Right cardiac atrium (tissue), 5 donors: ENCODE data around the gene LARP4. TPM values are rescaled to one million over a fixed set of nuclear protein-coding genes. Genes with fewer than 3 reads are reported as not detected.
A peak's percentile ranks its signal among the peaks of the same experiment; 100 is the strongest.
"Not testable (repeated sequence)": the region's sequence is repeated elsewhere in the genome, so short reads cannot be mapped to it uniquely, and the experiment has no call there.

Experiments
- ATAC-seq, 2 donors: fragments of 200-7000 bp; cut with Tn5 transposase; one replicate each; pipeline versions ENCODE4 v1.8.0 to v1.9.1; 2020; ENCODE audit warnings: moderate library complexity in 2 of 2, mild to moderate bottlenecking in 1 of 2
- DNase-seq, 3 donors: peaks; one replicate each; pipeline ENCODE4 v3.0.0-alpha.2; 2020
- H3K27ac ChIP-seq: one replicate; pipeline ENCODE4 v1.5.1; 2013; ENCODE audit warnings: mild to moderate bottlenecking, low read length, control low read depth, moderate library complexity
- H3K27me3 ChIP-seq: one replicate; pipeline ENCODE4 v1.6.1; 2013; ENCODE audit not compliant: control insufficient read depth, insufficient read depth
- H3K4me1 ChIP-seq: one replicate; pipeline ENCODE4 v1.6.1; 2013; ENCODE audit warnings: low read length; ENCODE audit not compliant: control insufficient read depth, insufficient read depth
- H3K4me3 ChIP-seq: one replicate; pipeline ENCODE4 v1.5.1; 2013; ENCODE audit warnings: low read length, control low read depth
- H3K9me3 ChIP-seq: one replicate; pipeline ENCODE4 v1.6.1; 2013; ENCODE audit warnings: low read length; ENCODE audit not compliant: control insufficient read depth
- WGBS: extraction: QIAGEN DNeasy Blood & Tissue Kit; methylation state at CpG from one replicate; pipeline ENCODE4 v1.1.7; 2013; 5-methylcytosine and 5-hydroxymethylcytosine counted together
- intact Hi-C, 4 donors: fragments of 100-400 bp; cut with DNase I; formaldehyde crosslinking; loops; one replicate each; pipeline versions ENCODE4 v1.11.0 to v1.14.0; 2022 to 2023
- polyA plus RNA-seq: library from polyadenylated mRNA; stranded (reverse); fragments of 200-250 nt; gene quantifications from one replicate; pipeline ENCODE4 v1.2.3, GENCODE V29; 2013
- total RNA-seq, 4 donors: library from RNA; stranded (reverse); fragmentation: NEBNext Ultra II Directional; extraction: Animal tissue kit (Norgen Biotek cat#: 25700); gene quantifications; one replicate each; pipeline ENCODE4 v1.2.1, GENCODE V29; 2021
- donor health status: healthy with polysubstance abuse.
- donor health status: DM: no; HTN: yes; CAD: no.
- donor health status: DM: no; HTN: no; CAD: no.
- donor health status: DM: no; HTN: yes; CAD: no; lungs with severe emphysema.
- donor health status: DM: yes; HTN: yes; CAD: no.

Gene LARP4
- total and polyA plus RNA-seq, 5 donors: 12.3 to 75.4 (median 60.7) TPM

- intact Hi-C loops, H3K4me1 ChIP-seq, H3K9me3 ChIP-seq, H3K27me3 ChIP-seq, H3K4me3 ChIP-seq, DNase-seq, ATAC-seq, H3K27ac ChIP-seq: not testable (repeated sequence)
- WGBS: 74% methylated on average over 7 of the region's 7 CpGs
These were observed 30.0 kb upstream of the LARP4 start for GRCh38 chr12:50370672-50371071.

- WGBS: 91% methylated on average over 8 of the region's 8 CpGs
- H3K9me3 ChIP-seq: no peaks in the 10 kb centered on the region
- no peak for DNase-seq
- H3K27ac ChIP-seq: no peak overlapping the region
- intact Hi-C loops: no loop called here
- H3K27me3 ChIP-seq: no peaks in the 10 kb centered on the region
- H3K4me1 ChIP-seq: no peaks in the 10 kb centered on the region
- no peak for ATAC-seq
- H3K4me3 ChIP-seq: no peak overlapping the region
These were observed 24.9 kb upstream of the LARP4 start for GRCh38 chr12:50375802-50376201.

- ATAC-seq (no peak), DNase-seq (no peak)
- no peaks in the 10 kb centered on the region for H3K4me1 ChIP-seq
- intact Hi-C loops: no loop called here
- no peaks in the 10 kb centered on the region for H3K27me3 ChIP-seq
- H3K9me3 ChIP-seq: no peaks in the 10 kb centered on the region
- H3K4me3 ChIP-seq: no peak overlapping the region
- WGBS: 87% methylated on average over 8 of the region's 8 CpGs
- no peak overlapping the region for H3K27ac ChIP-seq
These were observed 19.8 kb upstream of the LARP4 start for GRCh38 chr12:50380761-50381325.

GRCh38 chr12:50387487-50387886 lies 13.2 kb upstream of the LARP4 start:
- Histone ChIP-seq H3K9me3 (no peaks in the 10 kb centered on the region), H3K27me3 (no peaks in the 10 kb centered on the region), H3K27ac (no peak overlapping the region), H3K4me1 (no peaks in the 10 kb centered on the region), H3K4me3 (no peak overlapping the region)
- intact Hi-C loops: no loop called here
- ATAC-seq (no peak), DNase-seq (no peak)
- 30% methylated on average over 5 of the region's 5 CpGs for WGBS

- Histone ChIP-seq H3K9me3 (no peaks in the 10 kb centered on the region), H3K4me3 (no peak overlapping the region), H3K27me3 (no peaks in the 10 kb centered on the region), H3K27ac (no peak overlapping the region), H3K4me1 (no peaks in the 10 kb centered on the region)
- DNase-seq (no peak), ATAC-seq (no peak)
- WGBS: 65% methylated on average over 7 of the region's 7 CpGs
- intact Hi-C loops: no loop called here
These were observed 12.7 kb upstream of the LARP4 start for GRCh38 chr12:50387972-50388478.

- H3K4me1 ChIP-seq, H3K9me3 ChIP-seq, H3K4me3 ChIP-seq, DNase-seq, H3K27ac ChIP-seq, ATAC-seq, intact Hi-C loops, H3K27me3 ChIP-seq: not testable (repeated sequence)
- WGBS: 89% methylated on average over 10 of the region's 10 CpGs
These were observed 11.9 kb upstream of the LARP4 start for GRCh38 chr12:50388793-50389192.

- H3K27ac ChIP-seq: no peak overlapping the region
- WGBS: 56% methylated on average over 3 of the region's 3 CpGs
These were observed 10.4 kb upstream of the LARP4 start for GRCh38 chr12:50390316-50390741.

GRCh38 chr12:50394469-50395029 lies 6.1 kb upstream of the LARP4 start:
- WGBS: 75% methylated on average over 4 of the region's 4 CpGs
- no peaks in the 10 kb centered on the region for H3K9me3 ChIP-seq
- ATAC-seq: no peak
- no peak overlapping the region for H3K27ac ChIP-seq
- H3K4me1 ChIP-seq: no peaks in the 10 kb centered on the region
- no peaks in the 10 kb centered on the region for H3K27me3 ChIP-seq
- H3K4me3 ChIP-seq: no peak overlapping the region
- no peak for DNase-seq
- intact Hi-C loops: no loop called here

More at GRCh38 chr12:50390316-50390741, 10.4 kb upstream of the LARP4 start:
- no peaks in the 10 kb centered on the region for H3K4me1 ChIP-seq
- no peaks in the 10 kb centered on the region for H3K27me3 ChIP-seq
- H3K9me3 ChIP-seq: no peaks in the 10 kb centered on the region
- peak in 1 of 2 donors; percentile 36 for ATAC-seq
- H3K4me3 ChIP-seq: no peak overlapping the region
- intact Hi-C loops: no loop called here
- no peak for DNase-seq

- no peaks in the 10 kb centered on the region for H3K9me3 ChIP-seq
- H3K4me1 ChIP-seq: no peaks in the 10 kb centered on the region
- no peaks in the 10 kb centered on the region for H3K27me3 ChIP-seq
- no peak overlapping the region for H3K4me3 ChIP-seq
- intact Hi-C loops: no loop called here
- 95% methylated on average over 3 of the region's 3 CpGs for WGBS
- DNase-seq (no peak), ATAC-seq (no peak)
- H3K27ac ChIP-seq: no peak overlapping the region
These were observed 3.5 kb upstream of the LARP4 start for GRCh38 chr12:50397117-50397650.

GRCh38 chr12:50398931-50399330 lies 1.8 kb upstream of the LARP4 start:
- no peak for DNase-seq
- intact Hi-C loops: no loop called here
- WGBS: 75% methylated on average over 4 of the region's 4 CpGs
- Histone ChIP-seq H3K27ac (no peak overlapping the region), H3K4me3 (no peak overlapping the region), H3K27me3 (no peaks in the 10 kb centered on the region), H3K9me3 (no peaks in the 10 kb centered on the region), H3K4me1 (no peaks in the 10 kb centered on the region)
- no peak for ATAC-seq

GRCh38 chr12:50400104-50400637 lies 514 bp upstream of the LARP4 start:
- peak overlapping the region; percentile 79 for H3K4me3 ChIP-seq
- 37% methylated on average over 8 of the region's 8 CpGs for WGBS

More at GRCh38 chr12:50400104-50400637, 514 bp upstream of the LARP4 start:
- Histone ChIP-seq H3K9me3 (no peaks in the 10 kb centered on the region), H3K27ac (peak overlapping the region; percentile 90), H3K4me1 (peaks cover 2% of the 10 kb centered on the region), H3K27me3 (no peaks in the 10 kb centered on the region)
- DNase-seq (no peak), ATAC-seq (no peak)
- intact Hi-C loops: no loop called here
